Ectodermal cell (in vitro differentiated cells): ENCODE results near the gene PRODH2.

Experiments
- H3K27ac ChIP-seq: 2 replicates; pipeline ENCODE4 v1.7.0; 2013; ENCODE audit warnings: mild to moderate bottlenecking, low read depth, low read length; ENCODE audit not compliant: insufficient read depth, poor library complexity, severe bottlenecking
- H3K27me3 ChIP-seq: 2 replicates; pipeline ENCODE4 v1.7.0; 2013; ENCODE audit warnings: mild to moderate bottlenecking, low read length; ENCODE audit not compliant: insufficient read depth, control insufficient read depth, poor library complexity, severe bottlenecking
- H3K36me3 ChIP-seq: one replicate; pipeline ENCODE4 v1.7.0; 2013; ENCODE audit warnings: low read length; ENCODE audit not compliant: control insufficient read depth, insufficient read depth
- H3K4me1 ChIP-seq: one replicate; pipeline ENCODE4 v1.7.0; 2013; ENCODE audit warnings: low read length; ENCODE audit not compliant: control insufficient read depth, insufficient read depth
- H3K4me3 ChIP-seq: 2 replicates; pipeline ENCODE4 v1.7.0; 2013; ENCODE audit warnings: low read depth, low read length, control low read depth; ENCODE audit not compliant: insufficient read depth
- H3K9me3 ChIP-seq: 2 replicates; pipeline ENCODE4 v1.7.0; 2013; ENCODE audit warnings: mild to moderate bottlenecking, low read length, moderate library complexity; ENCODE audit not compliant: control insufficient read depth
- WGBS, 2 experiments: methylation state at CpG; one replicate each; pipeline ENCODE4 v1.1.7; 2013; ENCODE audit warnings: missing lambda C conversion rate in 2 of 2; 5-methylcytosine and 5-hydroxymethylcytosine counted together

Gene PRODH2

GRCh38 chr19:35757231-35757748, 55.4 kb downstream of the PRODH2 start:
- peak overlapping the region; percentile 99 for H3K4me3 ChIP-seq
- peaks cover 16% of the 10 kb centered on the region for H3K4me1 ChIP-seq
- H3K9me3 ChIP-seq: no peaks in the 10 kb centered on the region
- peaks cover 8% of the 10 kb centered on the region for H3K36me3 ChIP-seq
- WGBS, 2 experiments: 35% methylated on average over 19 of the region's 19 CpGs
- peak overlapping the region; percentile 9 for H3K27ac ChIP-seq
- H3K27me3 ChIP-seq: peaks cover 22% of the 10 kb centered on the region

GRCh38 chr19:35756377-35757230, 56.0 kb downstream of the PRODH2 start, which contains the start of gene HSPB6:
HSPB6 (minus strand) TSS chr19:35757029; CDS start chr19:35757008, 21 bp downstream.
- Histone ChIP-seq H3K4me3 (peak within 1 kb of the TSS; percentile 99), H3K36me3 (peaks cover 4% of the 10 kb centered on the region), H3K4me1 (peaks cover 16% of the 10 kb centered on the region), H3K9me3 (no peaks in the 10 kb centered on the region), H3K27me3 (peaks cover 22% of the 10 kb centered on the region), H3K27ac (peak within 1 kb of the TSS; percentile 9)
- WGBS, 2 experiments: 75% methylated on average over 52 of the region's 52 CpGs

GRCh38 chr19:35755550-35756376, 56.9 kb downstream of the PRODH2 start:
- H3K4me1 ChIP-seq: peaks cover 16% of the 10 kb centered on the region
- WGBS, 2 experiments: 38 to 39% methylated on average over 74 of the region's 74 CpGs
- peaks cover 4% of the 10 kb centered on the region for H3K36me3 ChIP-seq
- no peak overlapping the region for H3K27ac ChIP-seq
- H3K27me3 ChIP-seq: peaks cover 22% of the 10 kb centered on the region
- H3K9me3 ChIP-seq: no peaks in the 10 kb centered on the region
- H3K4me3 ChIP-seq: peak overlapping the region; percentile 20

DNA sequence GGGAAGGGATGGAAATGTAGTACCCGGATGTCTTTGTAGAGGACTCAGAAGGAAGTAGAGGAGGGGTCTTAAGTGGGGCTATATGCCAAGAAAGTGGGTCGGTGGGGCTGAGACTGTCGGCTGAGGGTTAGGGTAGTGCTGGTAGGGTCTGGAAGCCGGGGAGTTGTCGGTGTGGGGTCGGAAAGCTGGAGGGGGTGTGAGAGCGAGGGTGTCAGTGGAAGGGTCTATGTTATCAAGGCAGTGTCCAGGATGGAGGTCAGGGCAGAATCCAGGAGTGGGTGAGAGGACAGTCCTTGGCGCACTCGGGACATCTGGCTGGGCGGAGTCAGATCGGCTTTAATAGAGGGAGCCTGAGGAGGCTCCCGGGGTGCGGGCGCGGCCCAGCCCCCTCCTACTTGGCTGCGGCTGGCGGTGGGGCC, 57.5 kb downstream of the PRODH2 start:
- Histone ChIP-seq H3K27ac (no peak overlapping the region), H3K4me3 (peak overlapping the region; percentile 20), H3K27me3 (peaks cover 22% of the 10 kb centered on the region), H3K36me3 (peaks cover 2% of the 10 kb centered on the region), H3K4me1 (peaks cover 16% of the 10 kb centered on the region), H3K9me3 (no peaks in the 10 kb centered on the region)
- 53 to 61% methylated on average over 17 of the region's 17 CpGs for whole genome bisulfite sequencing, 2 experiments

- Histone ChIP-seq H3K4me3 (no peak overlapping the region), H3K27ac (no peak overlapping the region), H3K4me1 (peaks cover 16% of the 10 kb centered on the region), H3K36me3 (no peaks in the 10 kb centered on the region), H3K27me3 (peaks cover 22% of the 10 kb centered on the region), H3K9me3 (no peaks in the 10 kb centered on the region)
- WGBS, 2 experiments: 89 to 90% methylated on average over 13 of the region's 13 CpGs
Measured at GRCh38 chr19:35754370-35755130, 58.1 kb downstream of the PRODH2 start.

DNA sequence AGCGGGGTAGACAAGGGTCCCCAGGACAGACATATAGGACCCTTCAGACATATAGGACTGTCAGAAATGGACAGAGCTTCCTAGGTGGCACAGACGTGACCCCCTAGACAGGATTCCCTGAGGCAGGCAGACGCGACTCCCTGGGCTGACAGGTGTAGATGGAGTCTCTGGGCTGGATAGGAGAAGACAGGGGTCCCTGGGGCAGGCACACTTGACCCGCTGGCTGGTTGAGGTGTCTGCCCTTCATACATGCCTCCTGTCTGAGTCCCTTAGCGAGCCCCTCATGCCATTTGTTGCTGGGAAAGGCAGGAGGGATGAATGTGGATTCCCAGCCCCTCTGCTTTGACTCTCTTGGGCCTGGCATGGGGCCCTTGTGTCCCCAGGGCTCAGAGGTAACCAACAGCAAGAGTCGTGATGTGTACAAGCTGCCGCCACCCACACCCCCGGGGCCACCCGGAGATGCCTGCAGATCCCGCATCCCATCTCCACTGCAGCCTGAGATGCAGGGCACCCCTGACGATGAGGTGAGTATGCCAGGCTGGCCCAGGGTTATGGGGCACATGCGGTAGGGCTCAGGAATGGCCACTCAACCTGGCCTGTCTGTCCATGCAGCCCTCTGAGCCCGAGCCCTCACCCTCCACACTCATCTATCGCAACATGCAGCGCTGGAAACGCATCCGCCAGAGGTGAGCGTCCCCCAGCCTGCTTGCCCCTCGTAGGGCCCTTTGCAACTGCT, 58.8 kb downstream of the PRODH2 start:
- WGBS, 2 experiments: 93 to 96% methylated on average over 20 of the region's 20 CpGs
- Histone ChIP-seq H3K36me3 (no peaks in the 10 kb centered on the region), H3K9me3 (no peaks in the 10 kb centered on the region), H3K4me1 (peaks cover 16% of the 10 kb centered on the region), H3K4me3 (no peak overlapping the region), H3K27ac (no peak overlapping the region), H3K27me3 (peaks cover 22% of the 10 kb centered on the region)

- Histone ChIP-seq H3K4me1 (peaks cover 16% of the 10 kb centered on the region), H3K36me3 (no peaks in the 10 kb centered on the region), H3K27me3 (peaks cover 22% of the 10 kb centered on the region), H3K9me3 (no peaks in the 10 kb centered on the region), H3K4me3 (no peak overlapping the region), H3K27ac (no peak overlapping the region)
- WGBS, 2 experiments: 94% methylated on average over 19 to 20 of the region's 20 CpGs
Measured at GRCh38 chr19:35752746-35753350, 59.8 kb downstream of the PRODH2 start.

GRCh38 chr19:35751839-35752745, 60.6 kb downstream of the PRODH2 start:
- peaks cover 22% of the 10 kb centered on the region for H3K27me3 ChIP-seq
- no peak overlapping the region for H3K27ac ChIP-seq
- H3K9me3 ChIP-seq: no peaks in the 10 kb centered on the region
- H3K36me3 ChIP-seq: no peaks in the 10 kb centered on the region
- peaks cover 14% of the 10 kb centered on the region for H3K4me1 ChIP-seq
- 90 to 92% methylated on average over 13 to 14 of the region's 14 CpGs for WGBS, 2 experiments
- H3K4me3 ChIP-seq: no peak overlapping the region
